GM06990 (cell line): ENCODE results near the gene OSTN.

ENCODE experiments used
- DNase-seq: peaks from one replicate; pipeline ENCODE4 v3.0.0-alpha.2; 2011; ENCODE audit not compliant: insufficient read length; ENCODE audit errors: extremely low read depth
- H3K27me3 ChIP-seq: replicated peaks from 2 replicates; pipeline ENCODE4 v1.6.0; 2011; ENCODE audit warnings: low read length; ENCODE audit not compliant: control insufficient read depth, insufficient read depth
- H3K36me3 ChIP-seq: 2 replicates; pipeline ENCODE4 v1.5.1; 2011; ENCODE audit warnings: low read length; ENCODE audit not compliant: control insufficient read depth, insufficient read depth
- H3K4me3 ChIP-seq: replicated peaks from 2 replicates; pipeline ENCODE4 v1.5.1; 2011; ENCODE audit warnings: low read depth, mild to moderate bottlenecking, control low read depth, low read length
- TF ChIP-seq, protein P1 (sequence below): IDR thresholded peaks from 2 replicates; pipeline ENCODE4 v1.5.1; 2011; ENCODE audit warnings: low read length, control low read depth, mild to moderate bottlenecking, inconsistent platforms; ENCODE audit not compliant: insufficient read depth, poor library complexity, severe bottlenecking

Gene OSTN

DNA sequence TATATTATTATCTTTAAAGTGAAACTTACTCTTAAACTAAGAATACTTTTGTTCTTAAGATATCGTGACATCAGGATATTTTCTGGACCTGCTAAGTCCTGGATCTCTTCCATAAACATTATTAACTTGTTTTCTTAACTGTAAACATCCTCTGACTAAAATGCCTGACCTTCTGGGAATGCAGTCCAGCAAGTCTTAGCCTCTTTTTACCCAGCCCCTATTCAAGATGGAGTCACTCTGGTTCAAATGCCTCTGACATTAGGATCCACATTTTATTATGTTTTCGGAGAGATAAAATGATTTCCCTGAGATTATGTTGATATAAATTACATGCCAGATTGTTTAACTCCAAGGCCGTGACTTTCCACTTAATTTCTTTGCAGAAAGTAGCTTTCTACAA is 37.6 kb downstream of the OSTN start:
- H3K27me3 ChIP-seq: no peaks in the 10 kb centered on the region
- H3K4me3 ChIP-seq: no peak overlapping the region
- H3K36me3 ChIP-seq: no peaks in the 10 kb centered on the region
- DNase-seq: no peak
- TF ChIP-seq, protein P1, sequence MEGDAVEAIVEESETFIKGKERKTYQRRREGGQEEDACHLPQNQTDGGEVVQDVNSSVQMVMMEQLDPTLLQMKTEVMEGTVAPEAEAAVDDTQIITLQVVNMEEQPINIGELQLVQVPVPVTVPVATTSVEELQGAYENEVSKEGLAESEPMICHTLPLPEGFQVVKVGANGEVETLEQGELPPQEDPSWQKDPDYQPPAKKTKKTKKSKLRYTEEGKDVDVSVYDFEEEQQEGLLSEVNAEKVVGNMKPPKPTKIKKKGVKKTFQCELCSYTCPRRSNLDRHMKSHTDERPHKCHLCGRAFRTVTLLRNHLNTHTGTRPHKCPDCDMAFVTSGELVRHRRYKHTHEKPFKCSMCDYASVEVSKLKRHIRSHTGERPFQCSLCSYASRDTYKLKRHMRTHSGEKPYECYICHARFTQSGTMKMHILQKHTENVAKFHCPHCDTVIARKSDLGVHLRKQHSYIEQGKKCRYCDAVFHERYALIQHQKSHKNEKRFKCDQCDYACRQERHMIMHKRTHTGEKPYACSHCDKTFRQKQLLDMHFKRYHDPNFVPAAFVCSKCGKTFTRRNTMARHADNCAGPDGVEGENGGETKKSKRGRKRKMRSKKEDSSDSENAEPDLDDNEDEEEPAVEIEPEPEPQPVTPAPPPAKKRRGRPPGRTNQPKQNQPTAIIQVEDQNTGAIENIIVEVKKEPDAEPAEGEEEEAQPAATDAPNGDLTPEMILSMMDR: no peak

DNA sequence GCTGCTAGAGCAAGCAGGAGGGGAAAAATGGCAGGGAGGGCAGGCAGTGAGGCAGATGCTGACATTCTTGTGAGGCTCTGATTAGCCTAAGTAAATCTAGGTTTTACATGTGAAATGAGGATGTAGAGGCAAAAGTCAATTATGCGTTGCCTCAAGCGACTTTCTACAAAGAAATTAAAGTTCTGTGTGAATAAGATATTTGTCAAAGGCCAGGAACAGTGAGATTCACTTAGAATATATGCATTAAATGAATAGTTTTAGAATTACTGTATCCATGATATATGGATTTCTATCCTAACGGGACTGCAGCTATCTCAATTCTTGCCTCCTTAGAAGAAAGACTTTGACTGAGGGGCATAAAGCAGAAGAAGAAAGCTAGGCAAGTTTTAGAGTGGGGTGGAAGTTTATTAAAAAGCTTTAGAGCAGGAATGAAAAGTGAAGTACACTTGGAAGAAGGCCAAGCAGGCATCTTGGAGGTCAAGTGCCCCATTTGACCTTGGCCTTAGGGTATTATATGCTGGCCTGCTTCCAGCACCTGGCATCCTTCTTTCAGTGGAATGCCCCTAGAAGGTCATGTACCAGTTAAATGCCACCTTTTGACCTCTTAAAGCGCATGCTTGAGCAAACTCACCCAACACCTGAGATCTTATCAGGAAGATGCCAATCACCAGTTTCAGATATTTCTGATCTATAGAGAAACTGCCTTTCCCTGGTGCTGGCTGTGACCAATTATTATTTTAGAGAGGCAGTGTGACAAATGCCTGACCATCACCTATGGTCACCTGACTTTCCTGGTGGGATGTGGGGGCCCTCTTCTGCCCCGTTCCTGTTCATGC is 38.2 kb downstream of the OSTN start:
- Histone ChIP-seq H3K27me3 (no peaks in the 10 kb centered on the region), H3K36me3 (no peaks in the 10 kb centered on the region), H3K4me3 (no peak overlapping the region)
- DNase-seq: no peak
- TF ChIP-seq, protein P1: no peak

DNA sequence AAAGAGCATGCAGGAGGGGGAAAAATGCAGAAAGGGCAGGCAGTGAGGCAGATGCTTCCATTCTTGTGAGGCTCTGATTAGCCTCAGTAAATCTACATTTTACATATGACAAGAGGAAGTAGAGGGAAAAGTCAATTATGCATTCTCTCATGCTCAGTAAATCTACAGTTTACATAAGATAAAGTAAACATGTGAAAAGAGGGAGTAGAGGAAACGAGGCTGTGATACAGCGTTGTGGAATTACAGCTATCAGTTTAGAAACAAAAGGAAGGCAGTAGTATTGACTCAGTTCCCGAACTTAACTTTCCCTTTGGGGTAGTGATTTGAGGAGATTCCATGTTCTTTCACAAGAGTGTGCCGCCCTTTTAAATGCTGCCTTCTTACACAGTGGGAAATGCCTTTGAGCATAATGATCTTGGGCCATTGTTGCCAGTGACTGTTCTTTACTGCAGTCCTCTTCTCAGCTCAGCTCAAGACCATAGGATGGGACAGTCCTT is 39.3 kb downstream of the OSTN start:
- TF ChIP-seq, protein P1: no peak
- DNase-seq: no peak
- no peaks in the 10 kb centered on the region for H3K36me3 ChIP-seq
- H3K4me3 ChIP-seq: no peak overlapping the region
- H3K27me3 ChIP-seq: no peaks in the 10 kb centered on the region

DNA sequence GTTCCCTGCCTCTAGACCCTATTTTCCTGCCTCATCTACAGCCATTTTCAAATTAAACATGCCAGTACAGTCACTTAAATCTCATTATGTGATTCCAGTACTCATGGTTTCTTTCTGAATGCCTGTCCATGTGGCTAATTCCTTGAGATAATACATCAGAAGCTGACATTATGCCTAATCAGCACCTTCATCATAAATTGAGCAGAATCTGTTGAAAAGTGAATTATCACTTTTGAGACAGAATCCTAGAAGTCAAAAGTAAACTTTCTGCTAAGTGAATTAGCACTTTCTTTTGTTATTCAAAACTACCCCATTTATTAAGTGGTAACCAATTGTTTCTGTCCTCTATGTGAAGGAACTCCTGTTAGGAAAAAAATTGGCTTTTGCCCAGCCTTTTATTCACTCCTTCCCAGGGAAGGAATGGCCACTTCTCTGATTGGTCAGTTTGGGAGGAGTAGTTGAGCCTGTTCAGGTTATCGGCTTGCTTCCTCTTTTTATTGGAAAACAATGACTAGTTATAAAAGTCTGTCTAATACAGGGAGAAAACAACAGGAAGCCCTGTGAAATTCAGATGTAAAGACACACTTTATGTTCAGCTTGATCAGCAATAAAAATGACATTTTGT is 40.5 kb downstream of the OSTN start:
- H3K36me3 ChIP-seq: no peaks in the 10 kb centered on the region
- no peak overlapping the region for H3K4me3 ChIP-seq
- H3K27me3 ChIP-seq: no peaks in the 10 kb centered on the region
- TF ChIP-seq, protein P1: no peak
- DNase-seq: no peak

DNA sequence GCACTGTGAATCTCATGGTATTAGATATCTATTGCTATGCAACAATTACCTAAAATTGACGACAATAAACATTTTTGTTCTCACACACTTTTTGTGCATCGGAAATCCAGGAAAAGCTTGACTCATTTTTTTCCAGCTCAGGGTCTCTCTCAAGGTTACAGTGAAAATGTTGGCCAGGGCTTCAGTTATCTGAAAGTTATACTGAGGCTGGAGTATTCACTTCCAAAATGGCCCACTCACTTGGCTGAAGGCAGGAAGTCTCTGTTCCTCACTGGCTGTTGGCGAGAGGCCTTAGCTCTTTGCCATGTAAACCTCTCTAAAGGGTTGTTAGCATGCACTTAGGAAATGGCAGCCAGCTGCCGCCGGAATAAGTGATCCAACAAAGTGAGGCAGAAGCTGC is 41.4 kb downstream of the OSTN start:
- H3K36me3 ChIP-seq: no peaks in the 10 kb centered on the region
- H3K4me3 ChIP-seq: no peak overlapping the region
- DNase-seq: no peak
- H3K27me3 ChIP-seq: no peaks in the 10 kb centered on the region
- TF ChIP-seq, protein P1: no peak
